Progenitor cell of endocrine pancreas (in vitro differentiated cells): ENCODE measurements around the gene FOXO1. TPM values are rescaled to one million over a fixed set of nuclear protein-coding genes. Genes with fewer than 3 reads are reported as not detected.
A peak's percentile ranks its signal among the peaks of the same experiment; 100 is the strongest.

ENCODE experiments used
- DNase-seq: peaks from one replicate; pipeline ENCODE4 v3.0.0; 2021; ENCODE audit warnings: low spot score; ENCODE audit not compliant: unreplicated experiment
- H3K27ac Mint-ChIP-seq: 2 replicates; pipeline ENCODE4 v1.8.0; 2021; ENCODE audit warnings: mild to moderate bottlenecking, moderate library complexity, mixed read lengths
- H3K27me3 Mint-ChIP-seq: 2 replicates; pipeline ENCODE4 v1.8.0; 2021; ENCODE audit warnings: mixed read lengths
- H3K36me3 Mint-ChIP-seq: 2 replicates; pipeline ENCODE4 v1.8.0; 2022; ENCODE audit warnings: mixed read lengths; ENCODE audit not compliant: insufficient read depth
- H3K4me1 Mint-ChIP-seq: 2 replicates; pipeline ENCODE4 v1.8.0; 2021; ENCODE audit warnings: low read depth, mixed read lengths
- H3K4me3 Mint-ChIP-seq: 2 replicates; pipeline ENCODE4 v1.8.0; 2021; ENCODE audit warnings: low read depth, mild to moderate bottlenecking, moderate library complexity, mixed read lengths
- H3K9me3 Mint-ChIP-seq: 2 replicates; pipeline ENCODE4 v1.8.0; 2021; ENCODE audit warnings: low read depth, mixed read lengths
- total RNA-seq: library from RNA; stranded (reverse); gene quantifications from 2 replicates; pipeline ENCODE4 v1.2.1, GENCODE V29; 2021
- TF ChIP-seq, protein P1 (sequence below): fragments of 200-600 bp; sonication (generic); IDR thresholded peaks from one replicate; pipeline ENCODE4 v1.5.0; 2021; ENCODE audit warnings: antibody characterized with exemption, mild to moderate bottlenecking; ENCODE audit not compliant: unreplicated experiment

FOXO1 gene
- total RNA-seq, 1 donor from 2014 or later = 15.7 TPM

DNA sequence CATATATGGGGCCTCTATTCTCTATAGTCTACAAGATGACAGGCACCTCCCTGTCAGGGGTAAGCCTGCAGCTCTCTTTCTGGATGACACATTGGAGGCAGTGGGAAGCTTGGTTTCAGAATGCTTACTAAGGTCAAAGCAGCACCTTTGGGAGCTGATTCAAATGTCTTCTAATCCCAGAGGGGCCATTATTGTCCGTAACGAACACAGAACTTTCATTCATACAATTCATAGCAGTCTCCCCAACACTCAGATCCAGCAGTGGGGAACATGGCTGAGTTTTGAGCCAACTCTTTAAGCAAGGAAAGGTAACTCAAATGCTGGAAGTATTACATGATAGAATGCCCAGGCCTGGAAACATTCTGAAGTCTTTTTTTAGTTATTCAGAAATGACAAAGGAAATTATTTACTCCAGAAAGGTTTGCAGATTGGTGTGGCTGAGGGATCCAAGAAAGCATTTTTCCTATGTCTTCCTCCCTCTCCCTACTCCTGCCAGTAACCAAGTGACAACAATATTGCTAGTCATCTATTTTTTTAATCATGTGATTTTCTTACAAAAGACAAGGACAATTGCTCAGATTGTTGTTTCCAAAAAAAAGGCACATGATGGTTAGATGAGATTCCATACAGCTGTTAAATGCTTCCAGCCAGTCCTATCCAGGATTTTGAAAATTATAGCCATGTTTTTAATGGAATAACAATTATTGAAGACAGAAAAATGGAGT lies 118.7 kb downstream of the FOXO1 start:
- no peak for DNase-seq
- TF ChIP-seq, protein P1, sequence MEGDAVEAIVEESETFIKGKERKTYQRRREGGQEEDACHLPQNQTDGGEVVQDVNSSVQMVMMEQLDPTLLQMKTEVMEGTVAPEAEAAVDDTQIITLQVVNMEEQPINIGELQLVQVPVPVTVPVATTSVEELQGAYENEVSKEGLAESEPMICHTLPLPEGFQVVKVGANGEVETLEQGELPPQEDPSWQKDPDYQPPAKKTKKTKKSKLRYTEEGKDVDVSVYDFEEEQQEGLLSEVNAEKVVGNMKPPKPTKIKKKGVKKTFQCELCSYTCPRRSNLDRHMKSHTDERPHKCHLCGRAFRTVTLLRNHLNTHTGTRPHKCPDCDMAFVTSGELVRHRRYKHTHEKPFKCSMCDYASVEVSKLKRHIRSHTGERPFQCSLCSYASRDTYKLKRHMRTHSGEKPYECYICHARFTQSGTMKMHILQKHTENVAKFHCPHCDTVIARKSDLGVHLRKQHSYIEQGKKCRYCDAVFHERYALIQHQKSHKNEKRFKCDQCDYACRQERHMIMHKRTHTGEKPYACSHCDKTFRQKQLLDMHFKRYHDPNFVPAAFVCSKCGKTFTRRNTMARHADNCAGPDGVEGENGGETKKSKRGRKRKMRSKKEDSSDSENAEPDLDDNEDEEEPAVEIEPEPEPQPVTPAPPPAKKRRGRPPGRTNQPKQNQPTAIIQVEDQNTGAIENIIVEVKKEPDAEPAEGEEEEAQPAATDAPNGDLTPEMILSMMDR = no peak
- Mint-ChIP-seq H3K9me3 (no peaks in the 10 kb centered on the region), H3K27ac (no peak overlapping the region), H3K4me1 (peaks cover 5% of the 10 kb centered on the region), H3K36me3 (no peaks in the 10 kb centered on the region), H3K4me3 (no peak overlapping the region), H3K27me3 (no peaks in the 10 kb centered on the region)

GRCh38 chr13:40546047-40546446 lies 120.4 kb downstream of the FOXO1 start:
- Mint-ChIP-seq H3K9me3 (no peaks in the 10 kb centered on the region), H3K27me3 (no peaks in the 10 kb centered on the region), H3K4me1 (peaks cover 5% of the 10 kb centered on the region), H3K27ac (no peak overlapping the region), H3K36me3 (no peaks in the 10 kb centered on the region), H3K4me3 (no peak overlapping the region)
- DNase-seq = no peak
- TF ChIP-seq, protein P1 = no peak

DNA sequence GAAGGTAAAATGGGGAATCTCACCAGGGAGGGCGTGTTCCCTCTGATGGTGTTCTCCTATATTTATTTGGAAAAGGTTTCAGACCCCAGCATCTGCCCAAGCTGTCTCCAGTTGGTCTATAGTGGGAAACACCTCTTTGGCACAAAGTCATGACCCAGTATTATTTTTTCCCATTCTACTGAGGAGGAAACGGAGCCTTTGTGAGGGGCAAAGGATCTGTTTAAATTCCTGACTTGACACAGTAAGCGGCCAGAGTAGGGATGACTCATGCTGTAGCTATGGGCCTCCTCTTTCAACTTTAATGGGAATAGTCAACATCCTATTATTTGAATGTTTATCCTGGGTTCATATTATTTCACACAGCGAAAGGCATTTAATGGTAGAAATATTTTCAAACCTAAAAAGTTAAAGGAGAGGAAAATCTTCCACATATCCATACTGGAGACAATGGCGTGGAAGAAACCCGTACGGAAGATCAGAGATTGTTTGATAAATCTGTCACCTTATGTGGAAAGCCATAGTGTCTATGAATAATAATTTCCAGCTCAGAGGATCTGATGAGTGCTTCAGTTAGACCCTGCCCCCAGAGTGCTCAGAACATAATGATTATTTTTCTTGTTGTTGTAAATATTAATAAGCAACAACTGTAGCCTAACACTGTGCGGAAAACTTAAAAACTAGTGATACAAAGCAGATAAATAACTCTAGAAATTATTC lies 126.0 kb downstream of the FOXO1 start:
- H3K27me3 Mint-ChIP-seq = no peaks in the 10 kb centered on the region
- H3K27ac Mint-ChIP-seq = peak overlapping the region; percentile 58
- H3K4me3 Mint-ChIP-seq = no peak overlapping the region
- no peak for DNase-seq
- TF ChIP-seq, protein P1 = no peak
- H3K36me3 Mint-ChIP-seq = no peaks in the 10 kb centered on the region
- H3K9me3 Mint-ChIP-seq = no peaks in the 10 kb centered on the region
- peaks cover 26% of the 10 kb centered on the region for H3K4me1 Mint-ChIP-seq

DNA sequence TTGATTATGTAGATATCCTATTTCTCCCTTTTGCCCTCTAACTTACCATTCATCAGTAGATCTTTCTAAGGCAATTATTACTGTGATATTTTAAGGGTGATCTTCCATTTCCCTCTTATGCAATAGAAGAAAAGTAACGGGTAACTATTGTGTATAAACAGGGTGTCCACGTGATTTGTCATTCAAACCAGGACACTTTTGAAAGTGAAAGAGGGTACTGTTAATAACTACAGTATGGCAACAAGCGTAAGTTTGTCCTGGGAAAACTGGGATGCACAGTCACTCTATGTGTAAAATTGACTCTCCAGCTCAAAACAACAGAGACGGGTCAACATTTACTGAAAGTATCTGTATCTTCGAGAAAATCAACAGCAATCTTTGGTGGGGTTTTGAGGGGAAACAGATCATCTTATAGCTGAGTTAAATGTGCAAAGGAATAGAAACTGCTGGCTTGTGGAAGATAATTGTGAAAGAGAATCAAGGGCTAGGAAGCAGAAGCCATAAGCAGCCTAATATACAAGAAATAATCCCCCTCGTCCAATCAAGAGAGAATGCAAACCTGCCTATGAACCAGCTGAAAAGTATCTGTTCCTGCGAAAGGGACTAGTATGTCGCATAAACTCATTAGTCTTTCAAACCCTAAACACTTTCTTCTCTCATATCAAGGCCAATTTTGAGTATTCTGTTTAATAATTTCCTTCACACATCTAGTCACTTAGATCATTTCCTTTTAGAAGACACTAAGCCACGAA lies 126.7 kb downstream of the FOXO1 start:
- TF ChIP-seq, protein P1 = no peak
- Mint-ChIP-seq H3K9me3 (no peaks in the 10 kb centered on the region), H3K4me1 (peaks cover 26% of the 10 kb centered on the region), H3K4me3 (no peak overlapping the region), H3K36me3 (no peaks in the 10 kb centered on the region), H3K27ac (peak overlapping the region; percentile 58), H3K27me3 (no peaks in the 10 kb centered on the region)
- no peak for DNase-seq

GRCh38 chr13:40537146-40537895 lies 129.1 kb downstream of the FOXO1 start:
- no peak for DNase-seq
- H3K4me3 Mint-ChIP-seq = no peak overlapping the region
- H3K27me3 Mint-ChIP-seq = no peaks in the 10 kb centered on the region
- peaks cover 26% of the 10 kb centered on the region for H3K4me1 Mint-ChIP-seq
- TF ChIP-seq, protein P1 = no peak
- no peaks in the 10 kb centered on the region for H3K36me3 Mint-ChIP-seq
- H3K27ac Mint-ChIP-seq = peak overlapping the region; percentile 56
- no peaks in the 10 kb centered on the region for H3K9me3 Mint-ChIP-seq
